D721Med (cell line): ENCODE data around the gene TP73.

Experiments used
- DNase-seq: peaks from one replicate; pipeline ENCODE4 v3.0.0; 2011; ENCODE audit warnings: low spot score; ENCODE audit not compliant: insufficient read length
- FAIRE-seq: peaks from 2 replicates; lab custom pipeline; 2011; peaks lifted over from hg19 to GRCh38; lab: Jason Lieb, UNC
- CTCF ChIP-seq: IDR thresholded peaks from 2 replicates; pipeline ENCODE4 v1.5.1; 2012; ENCODE audit warnings: mild to moderate bottlenecking, control low read depth; ENCODE audit not compliant: insufficient read depth; ENCODE audit errors: missing control alignments

Gene TP73

GRCh38 chr1:3681231-3681897, 29.0 kb downstream of the TP73 start:
- DNase-seq = no peak
- FAIRE-seq = no peak
- no peak for TF ChIP-seq CTCF

GRCh38 chr1:3681898-3682806, 29.8 kb downstream of the TP73 start:
- DNase-seq (no peak), FAIRE-seq (no peak)
- no peak for TF ChIP-seq CTCF

- no peak for DNase-seq
- no peak for FAIRE-seq
- TF ChIP-seq CTCF = no peak
Measured at GRCh38 chr1:3683197-3683596, 30.9 kb downstream of the TP73 start.

- TF ChIP-seq CTCF = no peak
- FAIRE-seq = no peak
- DNase-seq = no peak
Measured at GRCh38 chr1:3683992-3684391, 31.7 kb downstream of the TP73 start.

- no peak for DNase-seq
- no peak for TF ChIP-seq CTCF
- FAIRE-seq = no peak
Measured at GRCh38 chr1:3685222-3685621, 32.9 kb downstream of the TP73 start.

- no peak for DNase-seq
- FAIRE-seq = no peak
- no peak for TF ChIP-seq CTCF
Measured at GRCh38 chr1:3685906-3686305, 33.6 kb downstream of the TP73 start.

GRCh38 chr1:3687504-3687903, 35.2 kb downstream of the TP73 start:
- TF ChIP-seq CTCF = no peak
- DNase-seq (no peak), FAIRE-seq (no peak)
